H1 (cell line): ENCODE measurements around the gene MICU2. TPM values are rescaled to one million over a fixed set of nuclear protein-coding genes. Genes with fewer than 3 reads are reported as not detected.
A peak's percentile ranks its signal among the peaks of the same experiment; 100 is the strongest.

Experiments
- BRCA1 ChIP-seq: IDR thresholded peaks from 2 replicates; pipeline ENCODE4 v1.6.1; 2012; ENCODE audit warnings: low read depth, low read length, improper control_type of control experiment
- PHF8 ChIP-seq: fragments of 200-600 bp; sonication (generic); conservative IDR thresholded peaks from 2 replicates; pipeline ENCODE4 v1.7.1; 2012; ENCODE audit warnings: low read depth, mild to moderate bottlenecking, inconsistent platforms, low read length, moderate library complexity
- POLR2AphosphoS5 ChIP-seq: IDR thresholded peaks from 2 replicates; pipeline ENCODE4 v1.6.1; 2011; ENCODE audit warnings: low read depth, low read length
- POU5F1 ChIP-seq: IDR thresholded peaks from 2 replicates; pipeline ENCODE4 v1.6.1; 2011; ENCODE audit warnings: low read depth, mild to moderate bottlenecking, low read length, moderate library complexity
- RBBP5 ChIP-seq: IDR thresholded peaks from 2 replicates; pipeline ENCODE4 v1.7.1; 2012; ENCODE audit warnings: low read depth, mild to moderate bottlenecking, inconsistent platforms, low read length, moderate library complexity, borderline replicate concordance
- RXRA ChIP-seq: IDR thresholded peaks from 2 replicates; pipeline ENCODE4 v1.6.1; 2011; ENCODE audit warnings: low read depth, mild to moderate bottlenecking, low read length, moderate library complexity; ENCODE audit not compliant: insufficient read depth
- SIRT6 ChIP-seq: IDR thresholded peaks from one replicate; pipeline ENCODE4 v1.7.1; 2012; ENCODE audit warnings: low read length, inconsistent platforms
- SP1 ChIP-seq: IDR thresholded peaks from 2 replicates; pipeline ENCODE4 v1.6.1; 2011; ENCODE audit warnings: low read depth, low read length
- TCF12 ChIP-seq: IDR thresholded peaks from 2 replicates; pipeline ENCODE4 v1.6.1; 2011; ENCODE audit warnings: low read depth, mild to moderate bottlenecking, low read length
- polyA plus RNA-seq, 7 experiments: library from polyadenylated mRNA; depleted of rRNA in 3 of 7; stranded (reverse) in 5 of 7; unstranded in 2 of 7; fragments of >200 nt in 5 of 7; fragments of 200-250 nt in 2 of 7; gene quantifications; 1 replicate in 5 of 7; 2 replicates in 1 of 7; 4 replicates in 1 of 7; pipeline versions ENCODE4 v1.2.1 to v1.2.3, GENCODE V29; 2011 to 2013; ENCODE audit warnings: missing spikeins in 2 of 7, mixed read lengths in 2 of 7
- total RNA-seq: library from RNA; stranded (reverse); fragmentation: NEBNext Ultra II Directional; extraction: Animal tissue kit (Norgen Biotek cat#: 25700); gene quantifications from 2 replicates; pipeline ENCODE4 v1.2.1, GENCODE V29; 2021
- TF ChIP-seq, protein P1 (sequence below): IDR thresholded peaks from 2 replicates; pipeline ENCODE4 v1.6.1; 2012; ENCODE audit warnings: inconsistent platforms

MICU2 gene
- total and polyA plus RNA-seq, 2 of the 8 experiments (the other 6 are each of a cell fraction or from before 2014, with no cell fraction given) = 34.6 to 36.5 TPM

DNA sequence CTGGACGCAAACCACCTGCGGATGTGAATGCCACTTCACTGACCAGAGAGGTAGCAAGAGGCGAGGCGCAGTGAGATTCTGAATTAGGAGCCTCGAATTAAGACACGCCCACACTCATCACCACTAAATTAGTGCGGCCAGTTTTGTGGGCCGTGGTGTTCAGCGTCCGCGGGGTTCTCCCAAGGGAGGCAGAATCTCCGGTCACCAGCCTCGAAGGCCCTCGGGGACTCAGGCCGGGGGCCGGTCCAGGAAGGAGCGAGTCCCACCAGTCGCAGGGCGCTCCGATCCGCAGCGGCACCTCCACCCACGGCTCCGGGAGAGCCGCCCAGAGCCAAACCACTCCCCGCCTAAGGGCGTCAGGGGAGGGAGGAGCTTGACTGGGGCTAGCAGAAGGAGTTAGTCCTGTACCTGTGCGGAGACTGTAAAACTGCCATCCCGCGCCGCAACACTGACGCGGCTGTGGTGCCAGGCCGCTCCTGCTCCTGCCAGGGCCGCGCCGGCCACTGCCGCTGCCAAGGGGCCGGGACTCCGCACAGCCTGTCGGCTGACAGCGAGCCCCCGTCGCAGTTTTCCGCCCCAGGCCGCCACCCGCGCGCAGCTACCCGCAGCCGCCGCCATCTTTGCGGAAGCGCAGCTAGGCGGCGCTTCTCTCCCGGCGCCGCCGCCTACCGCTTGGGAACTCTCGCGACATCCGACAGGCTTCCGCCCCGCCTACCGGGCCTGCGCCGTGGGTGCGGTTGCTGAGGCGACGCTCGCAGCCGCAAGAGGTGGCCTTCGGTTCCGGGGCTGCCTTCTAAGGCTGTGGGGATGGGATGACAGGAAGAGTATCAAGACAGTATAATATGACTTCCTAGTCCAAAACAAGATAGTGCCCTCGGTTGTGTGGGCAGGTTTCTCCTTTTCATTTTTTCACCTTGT, at the start of gene MICU2 (continued):
- TF ChIP-seq, protein P1, sequence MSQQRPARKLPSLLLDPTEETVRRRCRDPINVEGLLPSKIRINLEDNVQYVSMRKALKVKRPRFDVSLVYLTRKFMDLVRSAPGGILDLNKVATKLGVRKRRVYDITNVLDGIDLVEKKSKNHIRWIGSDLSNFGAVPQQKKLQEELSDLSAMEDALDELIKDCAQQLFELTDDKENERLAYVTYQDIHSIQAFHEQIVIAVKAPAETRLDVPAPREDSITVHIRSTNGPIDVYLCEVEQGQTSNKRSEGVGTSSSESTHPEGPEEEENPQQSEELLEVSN = peak; percentile 38; the same call in 1 of the 2 replicates
- TF ChIP-seq RBBP5 (peak; percentile 94), POU5F1 (no peak), SIRT6 (no peak), SP1 (0 out of 2 replicates have a peak, but pooled peaks have one; percentile 10), BRCA1 (peak; percentile 91), PHF8 (peak; percentile 100), POLR2AphosphoS5 (peak; percentile 95), RXRA (no peak), TCF12 (no peak)
